OCI-LY1 (cell line): Measurements from ENCODE around the gene TET1.

ENCODE experiments used
- CTCF ChIP-seq: fragments of 200-600 bp; sonication (generic), shearing (Covaris generic); IDR thresholded peaks from 2 replicates; pipeline ENCODE4 v1.5.1; 2017; ENCODE audit warnings: mild to moderate bottlenecking, antibody characterized with exemption, low read length, moderate library complexity, mixed read lengths
- EZH2 ChIP-seq: fragments of 200-600 bp; sonication (generic), shearing (Covaris generic); IDR thresholded peaks from 2 replicates; pipeline ENCODE4 v1.8.0; 2017; ENCODE audit warnings: borderline replicate concordance, mixed run types, mild to moderate bottlenecking, antibody characterized with exemption, low read length, moderate library complexity, mixed read lengths

- TF ChIP-seq CTCF (no peak), EZH2 (no peak)
Measured at GRCh38 chr10:68720793-68721672, 160.9 kb downstream of the TET1 start, which contains the start of gene CCAR1.
